Epithelial cell of proximal tubule (primary cell): ENCODE data around the gene GLI3. TPM values are rescaled to one million over a fixed set of nuclear protein-coding genes. Genes with fewer than 3 reads are reported as not detected.
A peak's percentile ranks its signal among the peaks of the same experiment; 100 is the strongest.

Experiments used
- DNase-seq: peaks from one replicate; pipeline ENCODE4 v3.0.0-alpha.2; 2011; ENCODE audit warnings: low read depth
- H3K4me3 ChIP-seq: 2 replicates; pipeline ENCODE4 v1.5.1; 2011; ENCODE audit warnings: low read depth, mild to moderate bottlenecking, low read length
- total RNA-seq: library from RNA; depleted of rRNA; stranded (reverse); fragments of >200 nt; gene quantifications from 2 replicates; pipeline ENCODE4 v1.2.3, GENCODE V29; 2015
- TF ChIP-seq, protein P1 (sequence below): conservative IDR thresholded peaks from 2 replicates; pipeline ENCODE4 v1.5.1; 2012; ENCODE audit warnings: low read depth, mild to moderate bottlenecking, low read length

GLI3 gene
- total RNA-seq, 1 donor from 2014 or later = 2.6 TPM

DNA sequence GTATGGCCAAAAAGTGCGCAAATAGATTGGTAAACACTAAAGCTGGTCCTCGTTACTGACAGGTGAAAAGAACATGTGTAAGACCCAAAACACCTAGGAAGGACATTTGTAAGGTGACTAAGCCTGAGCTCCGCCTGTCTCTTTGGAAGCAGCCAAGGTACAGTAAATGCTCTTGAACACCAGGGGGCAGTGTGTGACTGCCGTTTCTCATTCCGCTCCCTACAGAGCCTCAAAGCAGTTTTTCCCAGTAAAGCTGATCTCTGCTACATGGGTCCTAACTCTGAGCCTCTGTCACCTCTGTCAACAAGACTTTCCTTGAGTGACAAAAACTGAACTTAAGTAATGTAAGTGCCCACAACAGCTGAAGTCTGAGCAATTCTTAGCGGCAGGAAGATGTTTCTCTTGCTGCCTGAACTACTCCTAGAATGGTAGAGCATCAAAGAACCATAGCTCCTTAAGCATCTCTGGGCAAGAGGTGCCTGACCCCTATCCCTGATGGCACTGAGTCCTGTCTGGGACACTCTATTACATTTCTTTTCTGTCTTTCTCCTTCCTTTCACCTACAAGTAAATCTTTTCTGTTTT lies 296.2 kb downstream of the GLI3 start:
- TF ChIP-seq, protein P1, sequence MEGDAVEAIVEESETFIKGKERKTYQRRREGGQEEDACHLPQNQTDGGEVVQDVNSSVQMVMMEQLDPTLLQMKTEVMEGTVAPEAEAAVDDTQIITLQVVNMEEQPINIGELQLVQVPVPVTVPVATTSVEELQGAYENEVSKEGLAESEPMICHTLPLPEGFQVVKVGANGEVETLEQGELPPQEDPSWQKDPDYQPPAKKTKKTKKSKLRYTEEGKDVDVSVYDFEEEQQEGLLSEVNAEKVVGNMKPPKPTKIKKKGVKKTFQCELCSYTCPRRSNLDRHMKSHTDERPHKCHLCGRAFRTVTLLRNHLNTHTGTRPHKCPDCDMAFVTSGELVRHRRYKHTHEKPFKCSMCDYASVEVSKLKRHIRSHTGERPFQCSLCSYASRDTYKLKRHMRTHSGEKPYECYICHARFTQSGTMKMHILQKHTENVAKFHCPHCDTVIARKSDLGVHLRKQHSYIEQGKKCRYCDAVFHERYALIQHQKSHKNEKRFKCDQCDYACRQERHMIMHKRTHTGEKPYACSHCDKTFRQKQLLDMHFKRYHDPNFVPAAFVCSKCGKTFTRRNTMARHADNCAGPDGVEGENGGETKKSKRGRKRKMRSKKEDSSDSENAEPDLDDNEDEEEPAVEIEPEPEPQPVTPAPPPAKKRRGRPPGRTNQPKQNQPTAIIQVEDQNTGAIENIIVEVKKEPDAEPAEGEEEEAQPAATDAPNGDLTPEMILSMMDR = peak; percentile 96
- H3K4me3 ChIP-seq = no peak overlapping the region
- DNase-seq = no peak

DNA sequence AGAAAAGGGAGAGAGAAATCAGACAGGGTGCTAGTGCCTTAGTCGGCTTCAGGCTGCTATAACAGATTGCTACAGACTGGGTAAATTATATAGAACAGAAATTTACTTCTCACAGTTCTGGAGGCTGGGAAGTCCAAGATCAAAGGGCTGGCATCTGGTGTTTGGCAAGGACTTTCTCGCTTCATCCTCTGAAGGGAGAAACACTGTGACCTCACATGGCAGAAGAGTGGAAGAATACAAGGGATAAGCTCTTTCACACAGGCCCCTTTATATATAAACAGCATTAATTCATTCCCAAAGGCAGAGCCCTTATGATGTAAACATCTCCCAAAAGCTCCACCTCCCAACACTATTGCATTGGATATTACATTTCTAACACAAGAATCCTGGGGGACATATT lies 298.6 kb downstream of the GLI3 start:
- TF ChIP-seq, protein P1 = no peak
- H3K4me3 ChIP-seq = no peak overlapping the region
- DNase-seq = no peak

DNA sequence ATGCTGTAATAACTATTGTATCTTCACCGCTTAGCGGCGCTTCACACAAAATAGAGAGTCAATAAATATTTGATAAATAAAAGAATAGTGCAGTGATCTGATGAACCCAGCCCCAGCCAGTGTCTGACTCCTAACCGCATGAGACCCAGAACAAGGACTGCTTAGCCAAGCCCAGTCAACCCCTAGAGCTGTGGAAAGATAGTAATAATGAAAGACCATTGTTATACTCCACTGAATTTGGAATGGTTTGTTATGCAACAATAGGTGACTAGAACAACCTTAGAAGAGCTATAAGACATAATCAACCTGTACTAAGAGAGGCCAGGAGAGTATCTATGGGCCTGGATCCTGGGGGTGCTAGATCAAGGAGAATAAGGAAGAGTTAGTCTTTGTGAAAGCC lies 303.6 kb downstream of the GLI3 start:
- TF ChIP-seq, protein P1 = no peak
- no peak overlapping the region for H3K4me3 ChIP-seq
- DNase-seq = no peak

DNA sequence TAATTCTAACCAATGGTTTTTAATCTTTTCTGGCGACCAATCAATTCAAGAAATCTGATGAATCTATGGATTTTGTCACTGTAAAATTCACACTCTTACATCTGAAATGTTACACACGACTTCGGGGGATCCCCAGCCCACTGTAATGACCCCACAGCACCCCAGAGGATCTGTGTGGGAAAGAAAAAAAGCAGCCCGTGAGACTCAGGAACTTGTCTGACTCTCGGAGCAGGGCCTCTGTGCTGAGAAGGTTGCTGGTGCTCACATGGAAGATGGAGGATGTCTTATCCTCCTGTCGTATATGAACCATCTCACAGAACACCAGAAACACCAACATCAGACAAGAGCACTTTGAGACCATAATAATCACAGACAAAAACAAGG lies 305.8 kb downstream of the GLI3 start:
- no peak overlapping the region for H3K4me3 ChIP-seq
- TF ChIP-seq, protein P1 = no peak

DNA sequence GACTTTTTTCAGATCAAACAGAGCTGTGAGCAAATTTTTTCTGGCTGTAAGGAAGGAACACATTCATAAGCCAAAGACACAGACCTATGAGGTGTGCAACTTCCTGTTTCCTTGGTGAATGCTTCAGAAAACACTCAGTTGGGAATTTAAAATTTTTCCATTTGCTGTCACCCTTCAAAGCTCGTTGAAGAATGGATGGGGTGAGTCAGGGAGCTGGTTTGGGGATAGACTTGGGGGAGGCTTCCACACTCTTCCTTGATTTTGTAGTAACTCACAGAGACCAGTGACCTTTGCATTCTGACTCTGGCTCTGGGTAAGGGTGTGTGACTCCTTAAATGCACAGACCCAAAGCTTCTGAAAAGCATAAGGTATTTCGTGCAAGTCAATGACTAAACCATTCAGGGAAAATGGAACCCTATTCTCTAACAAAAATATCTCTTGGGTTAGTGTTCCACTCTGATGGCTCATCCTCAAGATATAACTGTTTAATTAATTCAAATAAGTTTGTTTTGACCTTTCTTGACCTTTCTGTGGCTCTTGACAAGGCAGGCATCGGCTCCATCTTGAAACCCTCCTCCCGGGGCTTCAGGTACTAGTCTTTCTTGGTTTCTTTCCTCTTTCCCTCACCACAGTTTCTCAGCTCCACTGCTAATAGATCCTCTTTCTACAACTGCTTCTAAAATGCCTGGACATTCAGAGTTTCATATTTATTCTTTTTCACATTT lies 306.3 kb downstream of the GLI3 start:
- peak; percentile 65 for DNase-seq
- TF ChIP-seq, protein P1 = no peak

More for the DNA sequence above, 305.8 kb downstream of the GLI3 start:
- no peak for DNase-seq

DNA sequence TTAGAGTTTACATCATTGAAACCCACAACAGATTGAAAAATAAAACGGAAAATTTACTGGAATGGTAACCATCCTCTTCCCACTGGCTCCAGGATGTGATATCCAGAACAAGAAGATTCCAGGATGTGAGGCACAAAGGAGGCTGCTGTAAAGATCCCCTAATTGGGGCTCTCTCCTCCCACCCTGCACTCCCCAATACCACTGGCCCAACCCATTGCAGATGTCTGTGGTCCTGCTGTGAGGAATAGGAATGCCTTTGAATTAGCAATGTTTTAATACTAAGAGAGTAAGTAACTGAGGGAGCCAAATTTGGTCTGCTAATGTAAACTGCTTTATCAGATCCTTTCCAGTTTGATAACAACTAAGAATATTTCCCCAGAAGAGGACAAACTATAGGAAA lies 308.2 kb downstream of the GLI3 start:
- TF ChIP-seq, protein P1 = no peak
- DNase-seq = no peak
- H3K4me3 ChIP-seq = no peak overlapping the region

More for the DNA sequence above, 306.3 kb downstream of the GLI3 start:
- H3K4me3 ChIP-seq = no peak overlapping the region

DNA sequence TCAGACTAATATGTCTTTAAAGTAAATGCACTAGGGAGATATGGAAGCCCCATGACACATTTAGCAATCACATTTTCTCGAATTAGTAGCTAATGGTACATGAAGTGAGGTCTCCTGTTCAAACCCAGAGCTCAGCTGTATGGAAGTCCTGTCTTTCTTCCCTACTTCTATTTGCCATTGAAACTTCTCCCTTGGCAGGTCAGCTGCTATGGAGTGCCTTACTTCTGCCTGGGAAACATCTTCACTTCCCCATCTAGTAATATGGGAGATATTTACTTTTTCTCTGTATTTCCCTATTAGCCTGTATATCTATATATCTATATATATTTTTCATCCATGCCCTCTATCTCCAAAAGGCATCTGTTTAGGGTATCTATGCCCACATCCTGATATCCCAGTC lies 308.8 kb downstream of the GLI3 start:
- DNase-seq = no peak
- no peak overlapping the region for H3K4me3 ChIP-seq
- TF ChIP-seq, protein P1 = no peak
